Vagina (tissue), 2 donors: ENCODE data around the gene XAGE3.
"Not testable (repeated sequence)": the region's sequence is repeated elsewhere in the genome, so short reads cannot be mapped to it uniquely, and the experiment has no call there.

Experiments
- CTCF ChIP-seq, 3 experiments: fragments of 450-650 bp in 2 of 3; fragments of 200-600 bp in 1 of 3; sonication (generic) in 1 of 3; IDR thresholded peaks; one replicate each; pipeline ENCODE4 v1.5.1; 2017 to 2019; ENCODE audit warnings: antibody characterized with exemption in 3 of 3, mild to moderate bottlenecking in 2 of 3, moderate library complexity in 2 of 3
- POLR2AphosphoS5 ChIP-seq, 2 donors: sonication (generic); formaldehyde crosslinking; IDR thresholded peaks; one replicate each; pipeline ENCODE4 v1.9.0; 2017; ENCODE audit warnings: antibody characterized with exemption in 2 of 2, mild to moderate bottlenecking in 2 of 2, low read depth in 1 of 2; ENCODE audit not compliant: insufficient read depth in 1 of 2

- TF ChIP-seq CTCF (IDR thresholded peaks at IDR 0.05); POLR2AphosphoS5 (IDR thresholded peaks at IDR 0.05; ENCODE audit: insufficient read depth in 1 of 2, low read depth in 1 of 2): not testable (repeated sequence)
These were observed 45.8 kb upstream of the XAGE3 start for GRCh38 chrX:52913681-52914080.
